Rectal smooth muscle tissue (tissue), 1 donor: ENCODE measurements around the gene AKR1C1.
"Not testable (repeated sequence)": the region's sequence is repeated elsewhere in the genome, so short reads cannot be mapped to it uniquely, and the experiment has no call there.

Experiments used
- H3K27ac ChIP-seq: one replicate; pipeline ENCODE4 v1.7.0; 2013; ENCODE audit warnings: low read depth, low read length, inconsistent platforms
- H3K27me3 ChIP-seq: one replicate; pipeline ENCODE4 v1.7.0; 2013; ENCODE audit warnings: low read length; ENCODE audit not compliant: control insufficient read depth, insufficient read depth
- H3K36me3 ChIP-seq: one replicate; pipeline ENCODE4 v1.7.0; 2013; ENCODE audit warnings: low read length; ENCODE audit not compliant: control insufficient read depth, insufficient read depth
- H3K4me1 ChIP-seq: one replicate; pipeline ENCODE4 v1.7.0; 2013; ENCODE audit warnings: low read length; ENCODE audit not compliant: control insufficient read depth, insufficient read depth
- H3K4me3 ChIP-seq: one replicate; pipeline ENCODE4 v1.7.0; 2013; ENCODE audit warnings: low read length
- H3K9ac ChIP-seq: one replicate; pipeline ENCODE4 v1.7.0; 2013; ENCODE audit warnings: low read length

AKR1C1 gene

GRCh38 chr10:4956955-4957645 lies 6.1 kb upstream of the AKR1C1 start:
- H3K36me3 ChIP-seq, H3K4me1 ChIP-seq, H3K4me3 ChIP-seq, H3K27ac ChIP-seq, H3K27me3 ChIP-seq, H3K9ac ChIP-seq: not testable (repeated sequence)

GRCh38 chr10:4961558-4961957 lies 1.7 kb upstream of the AKR1C1 start:
- H3K27ac ChIP-seq, H3K9ac ChIP-seq, H3K27me3 ChIP-seq, H3K36me3 ChIP-seq, H3K4me3 ChIP-seq, H3K4me1 ChIP-seq: not testable (repeated sequence)

GRCh38 chr10:4962308-4962707 lies 907 bp upstream of the AKR1C1 start:
- H3K27ac ChIP-seq, H3K9ac ChIP-seq, H3K27me3 ChIP-seq, H3K4me3 ChIP-seq, H3K4me1 ChIP-seq, H3K36me3 ChIP-seq: not testable (repeated sequence)

GRCh38 chr10:4963815-4964154 lies 570 bp downstream of the AKR1C1 start:
- not testable (repeated sequence) for H3K4me3 ChIP-seq, H3K36me3 ChIP-seq, H3K4me1 ChIP-seq, H3K9ac ChIP-seq, H3K27me3 ChIP-seq, H3K27ac ChIP-seq

- not testable (repeated sequence) for H3K27ac ChIP-seq, H3K27me3 ChIP-seq, H3K4me3 ChIP-seq
Measured at GRCh38 chr10:4965763-4966162, 2.5 kb downstream of the AKR1C1 start.

GRCh38 chr10:4967189-4967588 lies 4.0 kb downstream of the AKR1C1 start:
- not testable (repeated sequence) for H3K27ac ChIP-seq, H3K4me3 ChIP-seq, H3K4me1 ChIP-seq, H3K36me3 ChIP-seq, H3K9ac ChIP-seq, H3K27me3 ChIP-seq

More at GRCh38 chr10:4965763-4966162, 2.5 kb downstream of the AKR1C1 start:
- H3K9ac ChIP-seq, H3K4me1 ChIP-seq, H3K36me3 ChIP-seq: not testable (repeated sequence)

- not testable (repeated sequence) for H3K4me1 ChIP-seq, H3K27me3 ChIP-seq, H3K4me3 ChIP-seq, H3K9ac ChIP-seq, H3K36me3 ChIP-seq, H3K27ac ChIP-seq
Measured at GRCh38 chr10:4969289-4969688, 6.1 kb downstream of the AKR1C1 start.

- H3K9ac ChIP-seq, H3K4me3 ChIP-seq, H3K4me1 ChIP-seq, H3K36me3 ChIP-seq, H3K27ac ChIP-seq, H3K27me3 ChIP-seq: not testable (repeated sequence)
Measured at GRCh38 chr10:4970362-4970761, 7.1 kb downstream of the AKR1C1 start.

GRCh38 chr10:4972369-4973142 lies 9.3 kb downstream of the AKR1C1 start:
- H3K4me1 ChIP-seq, H3K36me3 ChIP-seq, H3K27ac ChIP-seq, H3K9ac ChIP-seq, H3K4me3 ChIP-seq, H3K27me3 ChIP-seq: not testable (repeated sequence)

- H3K4me1 ChIP-seq, H3K4me3 ChIP-seq, H3K9ac ChIP-seq, H3K27ac ChIP-seq, H3K36me3 ChIP-seq, H3K27me3 ChIP-seq: not testable (repeated sequence)
Measured at GRCh38 chr10:4973294-4973693, 10.1 kb downstream of the AKR1C1 start.

- not testable (repeated sequence) for H3K4me1 ChIP-seq, H3K9ac ChIP-seq, H3K36me3 ChIP-seq, H3K4me3 ChIP-seq, H3K27me3 ChIP-seq, H3K27ac ChIP-seq
Measured at GRCh38 chr10:4974400-4974799, 11.2 kb downstream of the AKR1C1 start.

GRCh38 chr10:4977025-4977424 lies 13.8 kb downstream of the AKR1C1 start:
- no peaks in the 10 kb centered on the region for H3K27me3 ChIP-seq
- H3K4me3 ChIP-seq: no peak overlapping the region
- no peak overlapping the region for H3K9ac ChIP-seq
- H3K27ac ChIP-seq: no peak overlapping the region
- no peaks in the 10 kb centered on the region for H3K36me3 ChIP-seq
- peaks cover 4% of the 10 kb centered on the region for H3K4me1 ChIP-seq

- H3K4me3 ChIP-seq: no peak overlapping the region
- no peaks in the 10 kb centered on the region for H3K36me3 ChIP-seq
- H3K27ac ChIP-seq: no peak overlapping the region
- no peak overlapping the region for H3K9ac ChIP-seq
- peaks cover 4% of the 10 kb centered on the region for H3K4me1 ChIP-seq
- no peaks in the 10 kb centered on the region for H3K27me3 ChIP-seq
Measured at GRCh38 chr10:4978870-4979269, 15.7 kb downstream of the AKR1C1 start.
